Central memory CD4-positive, alpha-beta T cell (primary cell): ENCODE results near the gene KSR2.

ENCODE experiments used
- DNase-seq: peaks from one replicate; pipeline ENCODE4 v3.0.0; 2022

KSR2 gene

GRCh38 chr12:117485984-117486839 lies 482.6 kb downstream of the KSR2 start:
- no peak for DNase-seq

GRCh38 chr12:117484901-117485300 lies 483.9 kb downstream of the KSR2 start:
- no peak for DNase-seq

DNA sequence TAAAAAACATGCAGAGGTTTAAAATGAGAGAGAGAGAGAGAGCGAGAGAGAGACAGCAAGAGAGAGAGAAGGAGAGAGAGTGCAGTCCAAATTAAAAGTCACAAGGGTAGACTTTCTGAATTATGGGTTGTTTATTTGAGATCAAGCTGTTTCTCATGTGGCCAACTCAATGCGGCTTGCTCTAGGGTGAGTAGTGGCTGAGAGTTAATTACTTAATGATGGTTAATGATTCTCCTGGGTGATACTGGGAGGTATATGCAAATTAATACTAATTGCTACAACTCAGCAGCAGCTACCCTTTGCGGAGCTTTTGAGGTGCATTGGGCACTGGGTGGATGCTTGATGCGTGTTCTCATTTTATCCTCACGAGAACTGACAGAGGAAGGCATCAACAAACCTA lies 485.3 kb downstream of the KSR2 start:
- no peak for DNase-seq

- no peak for DNase-seq
These were observed 487.3 kb downstream of the KSR2 start for GRCh38 chr12:117481470-117481869.

DNA sequence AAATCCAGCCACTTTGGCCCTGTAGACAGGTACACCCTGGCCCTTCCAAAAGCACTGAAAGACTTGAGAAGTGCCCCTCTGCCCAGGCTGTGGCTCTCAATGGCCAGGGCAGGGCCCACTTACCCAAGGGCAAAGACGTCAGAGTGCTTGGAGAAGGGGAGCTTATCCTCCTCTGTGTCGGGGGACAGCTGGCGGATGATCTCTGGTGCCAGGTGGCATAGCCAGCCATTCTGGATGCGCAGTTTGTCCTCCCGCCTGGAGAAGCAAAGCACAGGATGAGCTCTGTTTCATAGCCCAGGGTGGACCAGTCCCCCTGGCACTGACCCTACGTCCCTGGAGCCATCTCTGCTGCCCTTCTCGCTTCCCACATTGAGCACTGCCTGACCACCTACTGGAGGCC lies 492.4 kb downstream of the KSR2 start:
- no peak for DNase-seq

GRCh38 chr12:117473856-117474255 lies 494.9 kb downstream of the KSR2 start:
- no peak for DNase-seq

GRCh38 chr12:117472983-117473382 lies 495.8 kb downstream of the KSR2 start:
- no peak for DNase-seq

GRCh38 chr12:117470804-117471203 lies 498.0 kb downstream of the KSR2 start:
- no peak for DNase-seq

GRCh38 chr12:117469883-117470483 lies 498.8 kb downstream of the KSR2 start:
- DNase-seq = no peak

DNA sequence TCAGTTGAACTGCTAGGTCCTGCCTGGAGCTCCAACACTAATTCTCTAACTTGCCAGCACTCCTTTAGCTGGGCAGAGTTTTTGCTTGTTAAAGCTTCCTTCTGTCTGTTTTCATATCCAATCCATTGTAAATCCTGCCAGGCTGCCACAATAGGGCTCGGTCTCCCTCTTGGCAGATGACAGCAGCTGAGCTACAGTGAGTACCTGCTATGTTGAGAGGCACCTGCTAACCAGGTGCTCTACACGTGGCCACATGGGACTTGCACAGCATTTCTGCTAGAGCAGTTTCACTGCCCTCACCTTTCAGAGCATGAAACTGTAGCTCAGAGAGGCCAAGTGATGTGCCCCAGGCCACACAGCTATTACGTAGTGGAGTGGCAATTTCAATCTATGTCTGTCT lies 500.8 kb downstream of the KSR2 start:
- DNase-seq = no peak

- DNase-seq = no peak
These were observed 501.2 kb downstream of the KSR2 start for GRCh38 chr12:117467588-117467987.

DNA sequence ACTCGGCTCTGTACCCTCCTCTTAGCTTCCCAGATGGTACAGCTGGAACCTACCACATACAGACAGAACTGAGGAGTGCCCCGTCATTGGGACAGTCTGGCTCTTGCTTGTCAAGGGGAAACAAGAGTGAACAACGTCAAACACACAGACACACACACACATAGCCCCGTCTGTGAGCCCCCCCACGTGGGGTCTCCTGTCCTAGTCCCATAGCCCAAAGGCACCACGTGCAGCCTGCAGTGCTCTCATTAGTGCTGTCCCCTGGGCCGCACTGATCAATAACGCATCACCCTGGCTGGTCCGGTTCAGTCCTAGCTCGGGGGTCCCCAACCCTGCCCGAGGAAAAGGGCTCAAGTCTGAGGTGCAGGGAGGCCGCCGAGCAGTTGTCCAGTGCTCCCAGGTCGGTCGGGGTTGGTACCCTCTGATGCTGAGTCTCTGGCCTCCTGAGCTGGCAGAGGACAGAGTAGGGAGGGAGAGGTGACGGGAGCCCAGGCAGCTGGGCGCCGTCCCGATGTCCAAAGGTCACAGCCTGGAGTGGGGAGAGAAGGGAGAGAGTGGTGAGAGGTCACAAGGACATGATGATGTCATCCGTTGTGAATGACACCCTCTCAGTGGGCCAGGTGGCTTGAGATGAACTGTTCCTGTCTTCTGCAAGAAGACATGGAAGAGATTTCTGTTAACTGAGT lies 502.0 kb downstream of the KSR2 start:
- no peak for DNase-seq

DNA sequence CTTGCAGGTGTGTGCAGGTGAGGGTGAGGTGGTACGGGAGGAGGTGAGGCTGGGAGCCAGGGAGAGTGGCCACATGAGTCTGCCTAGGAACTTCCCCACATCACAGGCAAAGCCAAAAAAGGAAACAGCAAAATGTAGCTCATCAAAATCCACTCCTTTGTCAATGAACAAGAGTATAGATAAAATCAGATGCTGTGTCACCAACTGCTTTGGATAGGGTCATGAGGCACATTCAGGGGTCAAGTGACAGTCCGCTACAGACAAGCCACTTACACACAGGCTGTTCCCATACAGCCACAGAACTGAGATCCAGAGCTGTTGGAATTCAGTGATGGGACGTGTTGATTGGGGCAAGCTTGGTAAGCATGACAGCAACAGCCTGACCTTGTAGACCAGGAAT lies 507.1 kb downstream of the KSR2 start:
- DNase-seq = no peak

GRCh38 chr12:117459229-117459628 lies 509.6 kb downstream of the KSR2 start:
- no peak for DNase-seq

DNA sequence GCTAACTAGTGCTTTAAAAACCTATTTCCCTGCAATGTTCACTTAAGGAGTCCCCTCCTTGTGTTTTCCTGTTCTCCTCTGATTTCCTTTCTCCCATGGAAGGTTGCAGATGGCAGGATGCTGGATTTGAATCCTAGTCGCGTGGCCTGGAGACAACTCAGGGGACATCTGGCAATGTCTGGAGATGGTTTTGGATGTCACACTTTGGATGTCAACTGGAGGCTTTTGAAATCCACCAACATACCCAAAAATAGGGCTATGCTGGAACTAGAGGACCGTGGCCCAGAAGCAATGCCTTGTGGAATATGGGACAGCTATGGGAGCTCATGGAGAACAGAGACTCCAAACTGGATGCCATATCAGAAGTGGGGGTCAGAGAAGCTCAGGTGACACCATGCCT lies 511.6 kb downstream of the KSR2 start:
- DNase-seq = no peak

GRCh38 chr12:117456076-117456475 lies 512.7 kb downstream of the KSR2 start:
- DNase-seq = no peak

- no peak for DNase-seq
These were observed 514.8 kb downstream of the KSR2 start for GRCh38 chr12:117453961-117454360.

GRCh38 chr12:117452112-117452511 lies 516.7 kb downstream of the KSR2 start:
- no peak for DNase-seq

DNA sequence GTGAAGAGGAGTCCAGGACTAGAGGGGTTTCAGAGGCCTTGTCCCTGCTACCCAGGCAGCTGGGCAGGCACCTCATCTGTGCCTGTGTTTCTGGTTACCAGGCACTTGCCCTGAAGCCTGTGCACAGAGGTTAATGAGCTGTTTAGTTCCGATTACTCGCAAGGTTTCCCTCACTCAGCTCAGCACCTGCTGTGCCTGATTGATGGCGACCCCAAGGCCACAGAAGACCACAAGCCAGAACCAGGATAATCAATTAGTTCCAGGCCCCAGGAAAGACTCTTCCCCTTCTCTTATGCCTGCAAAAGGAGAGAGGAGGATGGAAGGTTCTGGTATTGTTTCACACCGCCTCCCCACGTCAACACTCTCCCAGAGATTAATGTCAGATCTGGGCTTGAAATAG lies 518.6 kb downstream of the KSR2 start:
- DNase-seq = no peak

GRCh38 chr12:117447665-117448366 lies 521.0 kb downstream of the KSR2 start:
- DNase-seq = no peak

DNA sequence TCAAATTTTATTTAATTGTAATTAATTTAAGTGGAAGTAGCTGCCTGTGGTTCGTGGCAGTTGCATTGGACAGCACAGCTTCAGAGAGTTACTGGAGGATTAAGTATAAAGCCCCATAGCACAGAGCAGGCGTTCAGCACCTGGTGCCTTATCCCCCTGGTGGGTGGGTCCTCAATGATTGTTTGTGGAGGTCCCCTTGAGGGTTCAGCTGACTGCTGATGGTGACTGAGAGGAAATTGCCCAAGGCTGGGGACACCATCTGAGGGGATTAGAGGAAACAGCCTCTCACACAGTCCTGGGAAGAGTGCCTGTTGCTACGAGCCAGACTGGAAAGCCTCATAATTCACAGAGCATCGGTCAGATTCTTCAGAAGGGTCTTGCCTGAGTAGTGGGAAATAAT lies 524.0 kb downstream of the KSR2 start:
- no peak for DNase-seq

DNA sequence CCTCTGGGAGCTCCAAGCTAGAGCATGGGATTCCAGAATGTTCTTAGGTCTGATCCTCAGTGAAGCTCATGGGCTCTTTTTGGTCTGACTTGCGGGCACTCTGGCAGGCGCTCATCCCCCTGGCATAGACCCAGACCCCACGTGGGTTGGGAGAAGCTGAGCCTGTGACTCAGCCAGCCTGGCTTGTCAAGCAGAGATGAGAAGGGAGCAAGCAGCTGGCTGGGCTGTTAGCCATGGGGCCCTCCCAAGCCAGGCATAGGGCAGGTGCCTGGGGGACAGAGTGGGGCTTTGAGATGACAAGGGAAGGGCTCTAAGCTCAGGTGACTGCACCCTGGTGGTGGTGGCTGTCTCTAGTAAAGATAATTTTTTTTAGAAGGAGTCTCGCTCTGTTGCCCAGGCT lies 527.0 kb downstream of the KSR2 start:
- no peak for DNase-seq

DNA sequence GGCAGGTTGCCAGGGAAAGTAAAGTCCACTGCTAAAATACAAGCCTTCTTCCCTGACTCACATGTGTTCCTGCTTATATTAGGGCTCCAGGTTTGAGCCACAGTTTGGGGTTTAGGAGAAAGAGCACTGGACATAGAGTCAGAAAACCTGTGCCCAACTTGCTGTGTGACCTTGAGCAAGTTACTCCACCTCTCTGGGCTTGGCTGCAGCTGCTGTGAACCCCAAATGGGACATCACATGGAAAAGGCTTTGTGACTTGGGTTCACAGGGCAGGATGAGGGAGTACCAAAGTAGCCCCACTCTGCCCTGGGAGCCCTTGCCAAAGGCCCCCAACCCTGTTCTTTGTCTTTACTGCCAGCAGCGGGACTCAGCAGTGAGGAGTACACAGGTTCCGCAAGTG lies 528.4 kb downstream of the KSR2 start:
- DNase-seq = no peak
